Measurements from ENCODE around the gene ZNF100.
"Not testable (repeated sequence)": the region's sequence is repeated elsewhere in the genome, so short reads cannot be mapped to it uniquely, and the experiment has no call there.

ZNF100 gene

DNA sequence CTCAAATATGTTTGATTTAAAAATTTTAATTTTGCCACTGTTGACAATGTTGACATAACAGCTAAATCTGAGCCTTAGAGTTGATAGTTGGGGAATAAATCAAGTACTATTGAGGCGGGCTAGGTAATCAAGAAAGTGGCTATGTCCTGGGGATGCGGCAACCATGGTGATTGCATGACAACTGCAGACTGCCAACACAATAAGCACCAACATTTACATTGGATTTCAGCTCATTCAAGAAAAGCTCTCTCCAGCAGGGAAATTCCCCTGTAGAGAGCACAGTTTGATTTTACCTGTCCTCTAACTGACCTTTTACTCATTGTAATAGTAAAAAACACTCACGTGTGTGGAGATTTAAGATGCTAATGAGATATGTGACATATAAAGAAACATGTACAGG, 63.1 kb downstream of the ZNF100 start:
- no peak for DNase-seq (ENCODE audit: low read depth, low spot score)

DNA sequence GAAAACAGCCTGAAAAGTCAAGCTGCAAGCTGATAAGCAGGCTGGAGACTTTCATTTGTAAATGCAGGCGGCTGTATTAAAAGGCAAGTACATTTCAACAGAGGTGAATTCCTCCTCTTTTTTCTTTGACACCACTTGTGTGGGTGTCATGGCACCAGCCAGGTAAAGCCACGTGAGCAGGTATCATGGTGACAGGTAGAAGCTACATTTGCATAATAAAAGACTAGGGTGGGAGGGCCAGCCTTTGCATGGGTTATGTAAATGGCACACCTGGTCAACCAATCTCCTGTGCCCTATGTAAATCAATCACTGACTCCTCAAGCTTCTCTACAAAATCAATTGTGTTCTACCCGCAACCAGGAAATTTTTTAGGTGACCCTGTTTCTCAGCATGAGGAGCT, 68.2 kb downstream of the ZNF100 start:
- DNase-seq (ENCODE audit: low read depth, low spot score) = peak; percentile 11

DNA sequence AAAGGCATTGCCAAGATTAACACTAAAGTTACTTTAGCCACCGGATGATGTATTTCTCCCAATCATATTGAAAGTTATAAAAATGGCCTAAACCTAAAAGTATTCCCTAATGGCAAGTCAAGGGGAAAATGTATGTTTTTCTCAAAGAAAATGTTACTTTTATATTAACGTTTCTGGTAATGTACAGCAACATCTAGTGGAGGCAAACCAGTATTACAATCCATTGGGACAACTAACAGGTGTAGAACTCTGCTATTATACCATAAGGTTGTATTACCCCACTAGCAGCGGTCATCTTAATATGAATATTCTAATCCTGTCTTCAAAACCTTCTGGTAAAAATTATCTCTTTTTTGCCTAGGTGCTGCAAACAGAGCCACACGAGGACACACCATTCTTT, 69.2 kb downstream of the ZNF100 start:
- DNase-seq (ENCODE audit: low read depth, low spot score) = no peak

DNA sequence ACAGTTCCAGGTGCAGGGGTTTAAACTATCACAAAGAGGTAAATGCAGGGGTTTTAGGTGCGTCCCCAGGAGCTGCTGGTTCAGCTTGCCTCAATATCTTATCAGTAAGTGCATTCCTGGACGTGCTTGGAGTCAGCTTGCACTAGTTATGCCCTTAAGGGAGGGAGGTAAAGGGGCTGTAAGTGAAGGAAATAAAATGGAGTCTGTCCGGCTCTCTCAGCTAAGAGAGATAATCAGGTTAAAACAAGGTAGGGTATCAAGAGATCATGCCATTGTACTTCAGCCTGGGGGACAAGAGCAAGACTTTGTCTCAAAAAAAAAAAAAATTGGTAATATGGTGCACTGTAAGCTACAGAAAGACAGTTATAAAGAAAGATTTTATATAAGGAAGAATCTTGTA, 69.7 kb downstream of the ZNF100 start:
- DNase-seq (ENCODE audit: low read depth, low spot score) = no peak

DNA sequence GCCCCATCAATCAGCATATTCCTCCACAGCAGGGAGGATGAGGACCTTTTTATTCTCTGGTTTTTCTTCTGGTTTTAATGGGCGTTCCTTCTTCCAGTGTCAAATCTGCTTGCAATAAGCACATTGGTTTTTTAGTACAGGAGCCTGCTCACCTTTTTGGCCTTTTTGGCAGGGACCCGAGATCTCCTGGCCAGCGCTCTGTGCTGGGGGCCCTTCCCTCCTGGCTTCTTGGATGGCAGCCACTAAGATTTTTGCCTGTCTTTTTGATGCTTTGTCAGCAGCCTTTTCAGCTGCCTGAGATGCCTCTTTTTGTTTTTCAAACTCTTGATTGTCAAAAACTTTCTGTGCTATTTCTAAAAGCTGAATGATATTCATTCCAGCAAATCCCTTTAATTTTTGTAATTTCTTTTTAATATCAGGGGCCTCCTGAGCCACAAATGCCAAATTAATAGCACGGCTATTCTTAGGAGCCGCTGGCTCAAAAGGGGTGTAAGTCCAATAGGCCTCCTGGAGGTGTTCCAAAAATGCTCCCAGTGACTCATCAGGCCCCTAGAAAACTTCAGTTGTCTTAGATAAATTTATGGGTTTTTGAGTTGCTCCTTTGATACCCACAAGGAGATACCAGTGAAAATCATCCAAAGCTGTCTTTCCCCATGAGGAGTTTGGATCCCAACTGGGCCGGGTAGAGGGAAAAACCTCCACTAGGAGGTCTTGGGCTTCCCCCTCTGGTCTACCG, 73.0 kb downstream of the ZNF100 start:
- no peak for DNase-seq (ENCODE audit: low read depth, low spot score)

- DNase-seq (ENCODE audit: low read depth, low spot score) = no peak
These were observed 74.0 kb downstream of the ZNF100 start for GRCh38 chr19:21693399-21693798.

DNA sequence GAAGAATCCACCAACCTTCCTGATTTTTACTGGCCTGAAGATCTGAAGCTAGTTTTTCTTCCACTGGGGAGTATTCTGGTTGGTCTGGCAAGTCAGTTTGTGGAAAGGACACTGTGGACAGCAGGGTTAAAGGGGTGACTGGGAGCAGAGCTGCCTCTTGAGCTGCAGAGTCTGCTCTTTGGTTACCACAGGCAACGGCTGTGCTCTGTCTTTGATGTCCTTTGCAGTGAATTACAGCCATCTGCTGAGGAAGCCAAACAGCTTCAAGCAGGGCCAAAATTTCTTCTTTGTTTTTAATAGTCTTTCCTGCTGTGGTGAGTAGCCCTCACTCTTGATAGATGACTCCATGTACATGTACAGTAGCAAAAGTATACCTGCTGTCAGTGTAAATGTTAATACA, 75.7 kb downstream of the ZNF100 start:
- no peak for DNase-seq (ENCODE audit: low read depth, low spot score)

GRCh38 chr19:21688464-21688863, 78.9 kb downstream of the ZNF100 start:
- no peak for DNase-seq (ENCODE audit: low read depth, low spot score)

DNA sequence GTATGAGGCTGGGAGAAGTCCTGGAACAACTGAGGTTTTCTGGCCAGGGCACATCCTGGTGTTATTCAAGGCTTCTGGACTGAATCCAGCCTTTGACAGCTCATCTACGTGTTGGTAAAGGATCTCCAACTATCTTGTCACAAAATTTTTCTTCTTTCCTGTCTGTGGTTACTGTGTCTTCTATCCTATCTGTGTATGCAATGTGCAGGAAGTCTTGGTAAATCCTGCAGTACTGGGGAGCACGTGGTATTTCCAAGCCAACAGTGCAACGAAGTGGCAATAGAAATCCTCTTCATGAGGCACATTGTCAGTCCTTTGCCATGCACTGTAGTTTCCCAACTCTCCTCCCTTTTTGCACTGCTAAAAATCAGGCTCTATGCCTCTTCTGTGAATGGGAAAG, 86.7 kb downstream of the ZNF100 start:
- DNase-seq (ENCODE audit: low read depth, low spot score) = no peak

- no peak for DNase-seq (ENCODE audit: low read depth, low spot score)
These were observed 87.4 kb downstream of the ZNF100 start for GRCh38 chr19:21680026-21680425.

DNA sequence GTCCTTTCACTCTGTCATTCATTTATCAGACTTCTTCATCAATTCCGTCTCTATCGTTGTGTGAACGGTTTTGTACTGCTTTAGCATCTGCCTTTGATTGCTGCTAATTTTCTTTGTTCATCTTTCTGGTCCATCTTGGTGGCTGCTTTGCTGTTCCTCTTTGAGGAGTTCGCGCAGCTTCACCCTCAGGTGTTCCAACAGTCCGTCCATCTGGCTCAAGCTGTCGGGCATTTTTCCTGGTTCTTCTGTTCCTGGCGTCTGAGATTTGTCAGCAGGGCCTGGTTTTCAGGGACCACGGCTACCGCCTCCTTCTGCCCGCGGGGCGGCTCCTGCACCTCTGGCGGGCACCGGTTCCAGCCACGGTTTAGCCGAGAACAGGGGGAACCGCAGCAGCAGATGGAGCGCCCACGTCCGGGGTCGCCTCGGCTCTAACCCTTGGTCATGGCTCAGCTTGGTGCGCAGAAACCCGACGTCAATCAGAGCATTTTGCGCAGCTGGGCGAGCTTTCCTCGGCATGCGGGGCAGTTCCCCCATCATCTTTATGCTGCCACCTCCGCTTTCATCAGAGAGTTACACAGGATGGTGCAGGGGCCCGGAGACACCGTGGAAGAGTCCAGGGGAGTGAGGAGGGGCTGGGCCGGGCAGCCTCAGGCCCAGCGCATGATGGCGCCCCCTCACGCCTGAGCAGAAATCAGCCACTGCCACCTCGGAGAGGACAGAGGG, 89.5 kb downstream of the ZNF100 start:
- DNase-seq (ENCODE audit: low read depth, low spot score) = no peak

DNA sequence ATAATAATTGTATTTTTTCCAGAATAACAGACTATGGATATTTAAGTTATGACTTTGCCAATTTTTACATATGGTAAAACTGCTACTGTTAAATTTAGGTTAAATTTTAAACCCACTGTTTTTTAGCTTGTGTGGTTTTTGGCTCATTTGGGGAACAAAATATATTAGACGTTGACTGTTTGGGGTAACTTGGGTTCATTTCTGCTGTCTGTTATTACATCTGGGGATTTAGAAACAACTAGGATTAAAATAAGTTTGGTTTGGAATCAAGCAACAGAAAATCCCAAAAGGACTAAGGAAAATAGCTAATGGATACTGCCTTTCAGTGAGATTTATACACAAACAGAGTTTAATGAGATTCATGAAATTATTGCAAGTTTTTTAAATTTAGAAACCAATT, 92.9 kb downstream of the ZNF100 start:
- DNase-seq (ENCODE audit: low read depth, low spot score) = no peak

DNA sequence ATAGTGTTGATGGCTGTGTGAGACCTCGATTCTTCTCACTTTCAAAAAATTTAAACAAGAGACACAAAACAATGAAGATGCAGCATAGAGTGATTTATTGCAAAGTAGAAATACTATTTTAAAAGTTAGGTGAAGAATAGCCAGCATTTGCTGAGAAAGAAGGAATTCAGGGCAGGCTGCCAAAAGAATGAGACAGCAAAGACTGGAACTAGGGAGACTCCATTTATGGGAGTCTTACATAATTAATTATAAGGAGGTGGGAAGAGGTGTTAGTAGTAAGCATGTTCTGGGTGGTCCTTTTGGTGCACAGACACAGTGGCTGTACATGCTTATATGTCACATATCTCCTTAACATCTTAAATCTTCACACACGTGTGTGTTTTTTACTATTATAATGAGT, 93.9 kb downstream of the ZNF100 start:
- DNase-seq (ENCODE audit: low read depth, low spot score) = not testable (repeated sequence)

Data from ELF-1 (cell line).